Ectodermal cell (in vitro differentiated cells): ENCODE data around the gene SCN4A.
"Not testable (repeated sequence)": the region's sequence is repeated elsewhere in the genome, so short reads cannot be mapped to it uniquely, and the experiment has no call there.

ENCODE experiments used
- H3K27ac ChIP-seq: 2 replicates; pipeline ENCODE4 v1.7.0; 2013; ENCODE audit warnings: mild to moderate bottlenecking, low read depth, low read length; ENCODE audit not compliant: insufficient read depth, poor library complexity, severe bottlenecking
- H3K27me3 ChIP-seq: 2 replicates; pipeline ENCODE4 v1.7.0; 2013; ENCODE audit warnings: mild to moderate bottlenecking, low read length; ENCODE audit not compliant: insufficient read depth, control insufficient read depth, poor library complexity, severe bottlenecking
- H3K36me3 ChIP-seq: one replicate; pipeline ENCODE4 v1.7.0; 2013; ENCODE audit warnings: low read length; ENCODE audit not compliant: control insufficient read depth, insufficient read depth
- H3K4me1 ChIP-seq: one replicate; pipeline ENCODE4 v1.7.0; 2013; ENCODE audit warnings: low read length; ENCODE audit not compliant: control insufficient read depth, insufficient read depth
- H3K4me3 ChIP-seq: 2 replicates; pipeline ENCODE4 v1.7.0; 2013; ENCODE audit warnings: low read depth, low read length, control low read depth; ENCODE audit not compliant: insufficient read depth
- H3K9me3 ChIP-seq: 2 replicates; pipeline ENCODE4 v1.7.0; 2013; ENCODE audit warnings: mild to moderate bottlenecking, low read length, moderate library complexity; ENCODE audit not compliant: control insufficient read depth
- WGBS, 2 experiments: methylation state at CpG; one replicate each; pipeline ENCODE4 v1.1.7; 2013; ENCODE audit warnings: missing lambda C conversion rate in 2 of 2; 5-methylcytosine and 5-hydroxymethylcytosine counted together

SCN4A gene

GRCh38 chr17:64007838-64008282 is 35.1 kb upstream of the SCN4A start:
- H3K4me1 ChIP-seq: peaks cover 7% of the 10 kb centered on the region
- WGBS, 2 experiments: 83 to 86% methylated on average over 5 of the region's 5 CpGs

GRCh38 chr17:64007089-64007837 is 34.5 kb upstream of the SCN4A start:
- WGBS, 2 experiments: 89 to 93% methylated on average over 5 of the region's 5 CpGs
- not testable (repeated sequence) for H3K27ac ChIP-seq, H3K36me3 ChIP-seq, H3K27me3 ChIP-seq, H3K4me1 ChIP-seq, H3K9me3 ChIP-seq, H3K4me3 ChIP-seq

More at GRCh38 chr17:64007838-64008282, 35.1 kb upstream of the SCN4A start:
- Histone ChIP-seq H3K4me3 (no peak overlapping the region), H3K27ac (no peak overlapping the region), H3K27me3 (no peaks in the 10 kb centered on the region), H3K36me3 (no peaks in the 10 kb centered on the region), H3K9me3 (no peaks in the 10 kb centered on the region)

GRCh38 chr17:64006361-64007088 is 33.8 kb upstream of the SCN4A start:
- H3K4me1 ChIP-seq: peaks cover 7% of the 10 kb centered on the region
- 89 to 93% methylated on average over 13 of the region's 13 CpGs for WGBS, 2 experiments
- H3K9me3 ChIP-seq: no peaks in the 10 kb centered on the region
- H3K27ac ChIP-seq: no peak overlapping the region
- H3K36me3 ChIP-seq: no peaks in the 10 kb centered on the region
- no peak overlapping the region for H3K4me3 ChIP-seq
- no peaks in the 10 kb centered on the region for H3K27me3 ChIP-seq

- WGBS, 2 experiments: 66 to 70% methylated on average over 6 of the region's 6 CpGs
- no peaks in the 10 kb centered on the region for H3K36me3 ChIP-seq
- H3K9me3 ChIP-seq: no peaks in the 10 kb centered on the region
- H3K4me1 ChIP-seq: peaks cover 7% of the 10 kb centered on the region
- H3K4me3 ChIP-seq: no peak overlapping the region
- no peak overlapping the region for H3K27ac ChIP-seq
- H3K27me3 ChIP-seq: no peaks in the 10 kb centered on the region
These were observed 33.0 kb upstream of the SCN4A start for GRCh38 chr17:64005734-64006167.

- Histone ChIP-seq H3K4me3 (no peak overlapping the region), H3K36me3 (no peaks in the 10 kb centered on the region), H3K27ac (no peak overlapping the region), H3K4me1 (peaks cover 7% of the 10 kb centered on the region), H3K9me3 (no peaks in the 10 kb centered on the region), H3K27me3 (no peaks in the 10 kb centered on the region)
- WGBS, 2 experiments: 89 to 92% methylated on average over 19 of the region's 19 CpGs
These were observed 32.4 kb upstream of the SCN4A start for GRCh38 chr17:64004903-64005733.

- WGBS, 2 experiments: 92 to 93% methylated on average over 6 to 7 of the region's 7 CpGs
- H3K27me3 ChIP-seq: peaks cover 4% of the 10 kb centered on the region
- no peaks in the 10 kb centered on the region for H3K36me3 ChIP-seq
- H3K4me3 ChIP-seq: no peak overlapping the region
- no peak overlapping the region for H3K27ac ChIP-seq
- H3K4me1 ChIP-seq: peaks cover 7% of the 10 kb centered on the region
- H3K9me3 ChIP-seq: no peaks in the 10 kb centered on the region
These were observed 31.6 kb upstream of the SCN4A start for GRCh38 chr17:64004218-64004770.

GRCh38 chr17:64003526-64004121 is 30.9 kb upstream of the SCN4A start:
- no peak overlapping the region for H3K4me3 ChIP-seq
- H3K36me3 ChIP-seq: no peaks in the 10 kb centered on the region
- H3K9me3 ChIP-seq: no peaks in the 10 kb centered on the region
- WGBS, 2 experiments: 91 to 93% methylated on average over 13 of the region's 13 CpGs
- no peak overlapping the region for H3K27ac ChIP-seq
- peaks cover 7% of the 10 kb centered on the region for H3K4me1 ChIP-seq
- peaks cover 11% of the 10 kb centered on the region for H3K27me3 ChIP-seq

GRCh38 chr17:64002658-64003525 is 30.2 kb upstream of the SCN4A start:
- Histone ChIP-seq H3K36me3 (no peaks in the 10 kb centered on the region), H3K9me3 (no peaks in the 10 kb centered on the region), H3K4me3 (no peak overlapping the region), H3K27me3 (peaks cover 17% of the 10 kb centered on the region), H3K27ac (no peak overlapping the region), H3K4me1 (peaks cover 8% of the 10 kb centered on the region)
- WGBS, 2 experiments: 93 to 94% methylated on average over 22 of the region's 22 CpGs
